Stimulated activated CD8-positive, alpha-beta memory T cell treated with anti-CD3 and anti-CD28 coated beads, Interleukin-15, amount 100 ng/mL, for 1 hour (primary cell): ENCODE measurements around the gene COX7A2.

Experiments used
- DNase-seq: peaks from one replicate; pipeline ENCODE4 v3.0.0-alpha.2; 2020; ENCODE audit warnings: low read depth

COX7A2 gene

GRCh38 chr6:75199889-75200288 is 43.7 kb downstream of the COX7A2 start:
- no peak for DNase-seq

- DNase-seq = no peak
Observed at GRCh38 chr6:75196081-75196687, 47.4 kb downstream of the COX7A2 start.

- DNase-seq = no peak
Observed at GRCh38 chr6:75188221-75188925, 55.2 kb downstream of the COX7A2 start.
